ENCODE data around the gene PCDH7. TPM values are rescaled to one million over a fixed set of nuclear protein-coding genes. Genes with fewer than 3 reads are reported as not detected.

The PCDH7 gene
- 38.4 and 39.3 TPM in 2 replicates for total RNA-seq

DNA sequence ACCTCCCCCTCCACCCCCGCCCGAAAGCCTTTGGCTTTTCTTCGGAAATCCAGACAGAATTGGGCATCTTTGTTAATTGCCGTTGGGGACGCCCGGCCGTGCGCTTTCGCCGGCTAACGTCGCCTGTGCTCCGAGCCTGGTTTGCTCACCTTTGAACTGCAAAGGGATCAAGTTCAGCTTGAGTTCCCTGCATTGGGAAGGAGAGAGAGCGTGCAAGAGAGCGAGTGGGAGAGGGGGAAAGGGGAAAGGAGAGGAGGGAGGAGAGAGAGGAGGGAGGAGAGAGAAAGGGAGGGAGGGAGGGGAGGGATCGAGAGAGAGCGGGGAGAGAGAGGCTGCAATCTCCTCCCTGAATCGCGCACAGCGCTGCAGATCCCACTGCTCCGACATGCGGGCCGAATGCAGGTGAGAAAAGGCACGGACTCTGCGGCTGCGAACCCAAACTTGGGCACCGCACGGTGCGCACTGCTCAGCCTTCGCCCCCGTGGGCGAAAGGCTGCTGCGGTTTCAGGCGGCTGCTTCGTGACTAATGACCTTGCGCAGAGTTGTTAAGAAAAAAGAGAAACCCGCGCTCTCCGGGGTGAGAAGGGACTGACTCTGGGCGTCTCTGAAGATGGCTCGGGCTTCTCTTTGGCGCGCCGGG lies at the start of gene PCDH7:
PCDH7 (plus strand) TSS at position 349 of the 640 bp plus-strand sequence. CDS start 1,054 bp downstream, outside the sequence.

Data from bronchus fibroblast of lung (primary cell).